Measurements from ENCODE around the gene BTBD16. TPM values are rescaled to one million over a fixed set of nuclear protein-coding genes. Genes with fewer than 3 reads are reported as not detected.

Gene BTBD16
- total and polyA plus RNA-seq, 9 donors = 0.27 to 0.50 (median 0.40) TPM; not detected in 6

- peaks cover 4% of the 10 kb centered on the region for H3K9me3 ChIP-seq (replicated peaks; ENCODE audit: control insufficient read depth, low read depth, low read length)
- 87% methylated on average over 2 of the region's 2 CpGs for WGBS (ENCODE audit: insufficient coverage)
- no peak for DNase-seq
- H3K27me3 ChIP-seq (ENCODE audit: control insufficient read depth, insufficient read depth, low read length) = no peaks in the 10 kb centered on the region
- no peak overlapping the region for H3K4me3 ChIP-seq (ENCODE audit: low read length)
- peaks cover 2% of the 10 kb centered on the region for H3K4me1 ChIP-seq (ENCODE audit: control insufficient read depth, insufficient read depth, low read length)
- no peaks in the 10 kb centered on the region for H3K36me3 ChIP-seq (ENCODE audit: control insufficient read depth, insufficient read depth, low read length)
- H3K27ac ChIP-seq (ENCODE audit: low read length) = no peak overlapping the region
These were observed 92.2 kb downstream of the BTBD16 start for GRCh38 chr10:122363311-122363710.

DNA sequence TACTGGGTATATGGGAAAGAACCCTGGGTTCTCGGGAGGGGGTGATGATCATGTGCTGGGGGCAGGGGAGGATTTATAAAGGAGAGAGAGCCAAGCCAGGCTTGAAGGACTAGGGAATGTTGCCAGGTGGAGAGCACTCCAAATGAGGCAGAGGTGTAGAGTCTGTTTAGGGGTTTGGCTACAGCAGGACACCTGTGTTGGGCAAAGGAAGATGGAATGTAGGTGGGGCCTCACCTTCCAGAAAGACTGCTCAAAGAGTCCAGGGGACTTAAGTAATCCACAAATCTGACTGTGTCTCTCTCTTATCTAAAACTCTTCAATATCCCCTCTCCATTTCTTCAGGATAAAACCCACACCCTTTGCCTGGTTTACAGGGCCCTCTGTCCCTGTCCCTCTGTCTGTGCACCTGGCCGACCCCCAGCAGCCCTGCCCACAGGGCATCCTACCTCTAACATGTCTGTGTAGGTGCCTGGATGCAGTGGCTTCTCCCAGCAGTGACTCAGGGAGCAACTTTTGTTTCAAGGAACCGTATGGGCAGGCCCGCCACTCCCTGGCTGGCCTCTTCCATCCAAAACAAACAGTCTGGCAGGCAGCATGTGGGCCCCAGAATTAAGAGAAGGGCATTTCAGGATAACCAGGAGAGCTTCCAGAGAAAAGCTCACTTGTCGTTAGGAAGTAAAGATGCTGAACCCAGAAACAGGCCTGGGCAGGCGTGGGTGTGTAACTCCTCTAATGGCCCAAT, 92.8 kb downstream of the BTBD16 start:
- 61% methylated on average over 6 of the region's 6 CpGs for WGBS (ENCODE audit: insufficient coverage)
- Histone ChIP-seq H3K4me1 (ENCODE audit: control insufficient read depth, insufficient read depth, low read length) (peaks cover 8% of the 10 kb centered on the region), H3K36me3 (ENCODE audit: control insufficient read depth, insufficient read depth, low read length) (no peaks in the 10 kb centered on the region), H3K27ac (ENCODE audit: low read length) (no peak overlapping the region), H3K27me3 (ENCODE audit: control insufficient read depth, insufficient read depth, low read length) (no peaks in the 10 kb centered on the region), H3K9me3 (replicated peaks; ENCODE audit: control insufficient read depth, low read depth, low read length) (peaks cover 2% of the 10 kb centered on the region), H3K4me3 (ENCODE audit: low read length) (no peak overlapping the region)
- DNase-seq = no peak

- Histone ChIP-seq H3K4me1 (ENCODE audit: control insufficient read depth, insufficient read depth, low read length) (peaks cover 23% of the 10 kb centered on the region), H3K27ac (ENCODE audit: low read length) (peak overlapping the region; percentile 85), H3K36me3 (ENCODE audit: control insufficient read depth, insufficient read depth, low read length) (no peaks in the 10 kb centered on the region), H3K4me3 (ENCODE audit: low read length) (no peak overlapping the region), H3K9me3 (replicated peaks; ENCODE audit: control insufficient read depth, low read depth, low read length) (no peaks in the 10 kb centered on the region), H3K27me3 (ENCODE audit: control insufficient read depth, insufficient read depth, low read length) (peaks cover 4% of the 10 kb centered on the region)
- DNase-seq = peak; percentile 88
- 23% methylated on average over 10 of the region's 13 CpGs for WGBS (ENCODE audit: insufficient coverage)
These were observed 97.6 kb downstream of the BTBD16 start for GRCh38 chr10:122368502-122369254.

DNA sequence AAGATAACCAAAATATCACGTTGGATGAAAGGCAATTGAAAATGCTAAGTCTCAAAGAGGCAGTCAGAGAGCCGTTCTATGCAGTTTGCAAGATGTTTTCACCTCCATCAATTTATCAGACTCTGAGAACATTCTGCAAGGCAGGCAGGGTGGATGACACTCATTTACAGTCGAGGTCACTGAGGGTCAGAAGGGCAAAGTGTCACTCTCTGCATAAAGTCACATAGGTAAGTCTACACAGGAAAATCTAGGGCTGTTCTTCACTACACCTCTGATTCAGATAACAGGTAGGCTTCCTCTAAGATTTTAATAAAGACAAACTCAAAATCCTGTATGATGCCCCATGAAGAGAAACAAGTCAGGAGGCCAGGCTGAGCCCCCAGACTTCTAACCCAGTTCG, 102.0 kb downstream of the BTBD16 start:
- peaks cover 4% of the 10 kb centered on the region for H3K27me3 ChIP-seq (ENCODE audit: control insufficient read depth, insufficient read depth, low read length)
- H3K4me3 ChIP-seq (ENCODE audit: low read length) = no peak overlapping the region
- H3K9me3 ChIP-seq (replicated peaks; ENCODE audit: control insufficient read depth, low read depth, low read length) = no peaks in the 10 kb centered on the region
- peaks cover 31% of the 10 kb centered on the region for H3K4me1 ChIP-seq (ENCODE audit: control insufficient read depth, insufficient read depth, low read length)
- 93% methylated on average over 2 of the region's 4 CpGs for WGBS (ENCODE audit: insufficient coverage)
- no peak for DNase-seq
- H3K36me3 ChIP-seq (ENCODE audit: control insufficient read depth, insufficient read depth, low read length) = no peaks in the 10 kb centered on the region
- H3K27ac ChIP-seq (ENCODE audit: low read length) = no peak overlapping the region

GRCh38 chr10:122373721-122374120, 102.6 kb downstream of the BTBD16 start:
- WGBS (ENCODE audit: insufficient coverage) = 11% methylated on average over 10 of the region's 13 CpGs
- Histone ChIP-seq H3K27me3 (ENCODE audit: control insufficient read depth, insufficient read depth, low read length) (peaks cover 4% of the 10 kb centered on the region), H3K4me3 (ENCODE audit: low read length) (peak overlapping the region; percentile 68), H3K27ac (ENCODE audit: low read length) (peak overlapping the region; percentile 84), H3K36me3 (ENCODE audit: control insufficient read depth, insufficient read depth, low read length) (no peaks in the 10 kb centered on the region), H3K9me3 (replicated peaks; ENCODE audit: control insufficient read depth, low read depth, low read length) (no peaks in the 10 kb centered on the region), H3K4me1 (ENCODE audit: control insufficient read depth, insufficient read depth, low read length) (peaks cover 26% of the 10 kb centered on the region)
- DNase-seq = peak; percentile 54

GRCh38 chr10:122374237-122374858, 103.3 kb downstream of the BTBD16 start, which contains the start of gene PLEKHA1:
TSS of gene PLEKHA1 (plus strand) at chr10:122374708. CDS start at chr10:122393201, 18,493 bp downstream.
- H3K9me3 ChIP-seq (replicated peaks; ENCODE audit: control insufficient read depth, low read depth, low read length) = no peaks in the 10 kb centered on the region
- peaks cover 4% of the 10 kb centered on the region for H3K27me3 ChIP-seq (ENCODE audit: control insufficient read depth, insufficient read depth, low read length)
- peaks cover 19% of the 10 kb centered on the region for H3K4me1 ChIP-seq (ENCODE audit: control insufficient read depth, insufficient read depth, low read length)
- peak within 1 kb of the TSS; percentile 86 for H3K27ac ChIP-seq (ENCODE audit: low read length)
- peak; percentile 99 for DNase-seq
- WGBS (ENCODE audit: insufficient coverage) = under 1% methylated on average over 66 of the region's 71 CpGs
- peaks cover 5% of the 10 kb centered on the region for H3K36me3 ChIP-seq (ENCODE audit: control insufficient read depth, insufficient read depth, low read length)
- H3K4me3 ChIP-seq (ENCODE audit: low read length) = peak within 1 kb of the TSS; percentile 84

- Histone ChIP-seq H3K27ac (ENCODE audit: low read length) (peak overlapping the region; percentile 86), H3K4me1 (ENCODE audit: control insufficient read depth, insufficient read depth, low read length) (peaks cover 16% of the 10 kb centered on the region), H3K36me3 (ENCODE audit: control insufficient read depth, insufficient read depth, low read length) (peaks cover 8% of the 10 kb centered on the region), H3K9me3 (replicated peaks; ENCODE audit: control insufficient read depth, low read depth, low read length) (no peaks in the 10 kb centered on the region), H3K27me3 (ENCODE audit: control insufficient read depth, insufficient read depth, low read length) (peaks cover 2% of the 10 kb centered on the region), H3K4me3 (ENCODE audit: low read length) (peak overlapping the region; percentile 84)
- peak; percentile 77 for DNase-seq
- WGBS (ENCODE audit: insufficient coverage) = under 1% methylated on average over 88 of the region's 89 CpGs
These were observed 104.0 kb downstream of the BTBD16 start for GRCh38 chr10:122374859-122375678.

DNA sequence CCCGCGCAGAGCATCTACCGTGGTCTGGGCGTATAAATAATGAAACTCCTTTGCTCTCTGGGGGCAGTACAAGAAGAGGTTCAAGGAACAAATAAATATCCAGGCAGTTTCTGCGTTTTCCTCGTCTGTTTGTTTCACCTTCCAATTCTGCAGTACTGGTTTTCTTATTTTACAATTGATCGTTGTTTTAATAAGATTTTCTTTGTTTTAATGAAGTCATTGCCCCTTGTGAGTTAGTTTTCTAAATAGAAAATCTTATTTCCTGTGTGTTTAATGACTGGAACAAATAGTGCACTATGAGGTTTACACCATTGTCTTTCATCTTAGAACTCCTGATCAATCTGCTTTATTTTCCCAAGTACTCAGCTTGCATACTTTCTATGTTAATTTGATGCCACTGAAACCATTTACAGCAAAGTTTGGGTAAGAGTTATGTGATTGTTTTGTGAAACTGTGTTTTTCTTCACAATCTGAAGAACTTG, 104.6 kb downstream of the BTBD16 start:
- Histone ChIP-seq H3K27me3 (ENCODE audit: control insufficient read depth, insufficient read depth, low read length) (peaks cover 2% of the 10 kb centered on the region), H3K4me3 (ENCODE audit: low read length) (peak overlapping the region; percentile 84), H3K36me3 (ENCODE audit: control insufficient read depth, insufficient read depth, low read length) (peaks cover 8% of the 10 kb centered on the region), H3K4me1 (ENCODE audit: control insufficient read depth, insufficient read depth, low read length) (peaks cover 15% of the 10 kb centered on the region), H3K9me3 (replicated peaks; ENCODE audit: control insufficient read depth, low read depth, low read length) (no peaks in the 10 kb centered on the region), H3K27ac (ENCODE audit: low read length) (peak overlapping the region; percentile 86)
- DNase-seq = no peak
- 0% methylated on average over 4 of the region's 7 CpGs for WGBS (ENCODE audit: insufficient coverage)

GRCh38 chr10:122376364-122376961, 105.4 kb downstream of the BTBD16 start:
- Histone ChIP-seq H3K4me3 (ENCODE audit: low read length) (no peak overlapping the region), H3K27ac (ENCODE audit: low read length) (peak overlapping the region; percentile 8), H3K27me3 (ENCODE audit: control insufficient read depth, insufficient read depth, low read length) (no peaks in the 10 kb centered on the region), H3K4me1 (ENCODE audit: control insufficient read depth, insufficient read depth, low read length) (peaks cover 15% of the 10 kb centered on the region), H3K9me3 (replicated peaks; ENCODE audit: control insufficient read depth, low read depth, low read length) (no peaks in the 10 kb centered on the region), H3K36me3 (ENCODE audit: control insufficient read depth, insufficient read depth, low read length) (peaks cover 8% of the 10 kb centered on the region)
- peak; percentile 19 for DNase-seq
- no CpG with 5 or more reads among the region's 11 CpGs for WGBS (ENCODE audit: insufficient coverage)
